HG03025 (cell line): Measurements from ENCODE around the gene TSPAN19.
"Not testable (repeated sequence)": the region's sequence is repeated elsewhere in the genome, so short reads cannot be mapped to it uniquely, and the experiment has no call there.

Experiments used
- ATAC-seq: cut with Tn5 transposase; IDR thresholded peaks from one replicate; pipeline ENCODE4 v1.9.1; 2021; ENCODE audit warnings: mild to moderate bottlenecking, moderate library complexity; ENCODE audit not compliant: unreplicated experiment, low FRiP score

The TSPAN19 gene

GRCh38 chr12:85036234-85036707, at the start of gene TSPAN19, which contains the start of gene LRRIQ1:
TSPAN19 (minus strand) TSS chr12:85036277; CDS start chr12:85029946, 6,331 bp downstream.
LRRIQ1 (plus strand) TSS chr12:85036351; CDS start chr12:85038177, 1,826 bp downstream.
- peak; percentile 95 for ATAC-seq

- no peak for ATAC-seq
These were observed 49.0 kb upstream of the TSPAN19 start for GRCh38 chr12:85085066-85085465.

GRCh38 chr12:85076688-85077430, 40.8 kb upstream of the TSPAN19 start:
- peak; percentile 71 for ATAC-seq

- no peak for ATAC-seq
These were observed 36.7 kb upstream of the TSPAN19 start for GRCh38 chr12:85072826-85073225.

GRCh38 chr12:85065837-85066482, 29.9 kb upstream of the TSPAN19 start:
- no peak for ATAC-seq

GRCh38 chr12:85060916-85061315, 24.8 kb upstream of the TSPAN19 start:
- ATAC-seq = no peak

GRCh38 chr12:85059594-85059993, 23.5 kb upstream of the TSPAN19 start:
- ATAC-seq = no peak

GRCh38 chr12:85058339-85058738, 22.3 kb upstream of the TSPAN19 start:
- no peak for ATAC-seq

- ATAC-seq = peak; percentile 75
These were observed 21.4 kb upstream of the TSPAN19 start for GRCh38 chr12:85057370-85057963.

GRCh38 chr12:85043829-85044228, 7.8 kb upstream of the TSPAN19 start:
- ATAC-seq = no peak

GRCh38 chr12:85041395-85041794, 5.3 kb upstream of the TSPAN19 start:
- ATAC-seq = no peak

- ATAC-seq = peak; percentile 10
These were observed 656 bp upstream of the TSPAN19 start for GRCh38 chr12:85036733-85037132.

- ATAC-seq = no peak
These were observed 6.6 kb downstream of the TSPAN19 start for GRCh38 chr12:85029456-85029855.

- ATAC-seq = no peak
These were observed 18.0 kb downstream of the TSPAN19 start for GRCh38 chr12:85018098-85018497.

GRCh38 chr12:85017618-85018017, 18.5 kb downstream of the TSPAN19 start:
- no peak for ATAC-seq

GRCh38 chr12:85017133-85017532, 18.9 kb downstream of the TSPAN19 start:
- no peak for ATAC-seq

- no peak for ATAC-seq
These were observed 19.7 kb downstream of the TSPAN19 start for GRCh38 chr12:85016413-85016812.

GRCh38 chr12:85007836-85008235, 28.2 kb downstream of the TSPAN19 start:
- ATAC-seq = no peak

GRCh38 chr12:85006206-85006605, 29.9 kb downstream of the TSPAN19 start:
- ATAC-seq = no peak

GRCh38 chr12:85005615-85006014, 30.5 kb downstream of the TSPAN19 start:
- ATAC-seq = no peak

- ATAC-seq = not testable (repeated sequence)
These were observed 31.0 kb downstream of the TSPAN19 start for GRCh38 chr12:85005047-85005446.
